ENCODE results near the gene EFNA3. TPM values are rescaled to one million over a fixed set of nuclear protein-coding genes. Genes with fewer than 3 reads are reported as not detected.

Gene EFNA3
- total RNA-seq, 1 donor from 2014 or later = 9.0 TPM

GRCh38 chr1:155127105-155127966, 48.7 kb downstream of the EFNA3 start, which contains the start of gene EFNA1:
Gene EFNA1 (plus strand): TSS chr1:155127876. CDS start chr1:155127978, 102 bp downstream.
- peaks cover 3% of the 10 kb centered on the region for H3K36me3 Mint-ChIP-seq (ENCODE audit: insufficient read depth)
- H3K27ac Mint-ChIP-seq = peak within 1 kb of the TSS; percentile 93
- DNase-seq (ENCODE audit: low spot score, unreplicated experiment) = peak; percentile 37
- H3K4me3 Mint-ChIP-seq (ENCODE audit: low read depth) = peak within 1 kb of the TSS; percentile 81
- TF ChIP-seq, protein P1, sequence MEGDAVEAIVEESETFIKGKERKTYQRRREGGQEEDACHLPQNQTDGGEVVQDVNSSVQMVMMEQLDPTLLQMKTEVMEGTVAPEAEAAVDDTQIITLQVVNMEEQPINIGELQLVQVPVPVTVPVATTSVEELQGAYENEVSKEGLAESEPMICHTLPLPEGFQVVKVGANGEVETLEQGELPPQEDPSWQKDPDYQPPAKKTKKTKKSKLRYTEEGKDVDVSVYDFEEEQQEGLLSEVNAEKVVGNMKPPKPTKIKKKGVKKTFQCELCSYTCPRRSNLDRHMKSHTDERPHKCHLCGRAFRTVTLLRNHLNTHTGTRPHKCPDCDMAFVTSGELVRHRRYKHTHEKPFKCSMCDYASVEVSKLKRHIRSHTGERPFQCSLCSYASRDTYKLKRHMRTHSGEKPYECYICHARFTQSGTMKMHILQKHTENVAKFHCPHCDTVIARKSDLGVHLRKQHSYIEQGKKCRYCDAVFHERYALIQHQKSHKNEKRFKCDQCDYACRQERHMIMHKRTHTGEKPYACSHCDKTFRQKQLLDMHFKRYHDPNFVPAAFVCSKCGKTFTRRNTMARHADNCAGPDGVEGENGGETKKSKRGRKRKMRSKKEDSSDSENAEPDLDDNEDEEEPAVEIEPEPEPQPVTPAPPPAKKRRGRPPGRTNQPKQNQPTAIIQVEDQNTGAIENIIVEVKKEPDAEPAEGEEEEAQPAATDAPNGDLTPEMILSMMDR (IDR thresholded peaks at IDR 0.05; ENCODE audit: unreplicated experiment) = no peak
- H3K4me1 Mint-ChIP-seq (ENCODE audit: low read depth) = peaks cover 41% of the 10 kb centered on the region
- peaks cover 40% of the 10 kb centered on the region for H3K27me3 Mint-ChIP-seq
- H3K9me3 Mint-ChIP-seq (ENCODE audit: low read depth) = no peaks in the 10 kb centered on the region

- peaks cover 41% of the 10 kb centered on the region for H3K4me1 Mint-ChIP-seq (ENCODE audit: low read depth)
- peaks cover 4% of the 10 kb centered on the region for H3K36me3 Mint-ChIP-seq (ENCODE audit: insufficient read depth)
- H3K4me3 Mint-ChIP-seq (ENCODE audit: low read depth) = peak overlapping the region; percentile 81
- no peaks in the 10 kb centered on the region for H3K9me3 Mint-ChIP-seq (ENCODE audit: low read depth)
- no peak for DNase-seq (ENCODE audit: low spot score, unreplicated experiment)
- peaks cover 36% of the 10 kb centered on the region for H3K27me3 Mint-ChIP-seq
- TF ChIP-seq, protein P1 (IDR thresholded peaks at IDR 0.05; ENCODE audit: unreplicated experiment) = no peak
- peak overlapping the region; percentile 81 for H3K27ac Mint-ChIP-seq
These were observed 49.5 kb downstream of the EFNA3 start for GRCh38 chr1:155127967-155128754.

GRCh38 chr1:155128755-155129473, 50.3 kb downstream of the EFNA3 start:
- peaks cover 32% of the 10 kb centered on the region for H3K27me3 Mint-ChIP-seq
- H3K4me3 Mint-ChIP-seq (ENCODE audit: low read depth) = peak overlapping the region; percentile 81
- DNase-seq (ENCODE audit: low spot score, unreplicated experiment) = no peak
- H3K36me3 Mint-ChIP-seq (ENCODE audit: insufficient read depth) = peaks cover 6% of the 10 kb centered on the region
- TF ChIP-seq, protein P1 (IDR thresholded peaks at IDR 0.05; ENCODE audit: unreplicated experiment) = no peak
- H3K4me1 Mint-ChIP-seq (ENCODE audit: low read depth) = peaks cover 41% of the 10 kb centered on the region
- peak overlapping the region; percentile 96 for H3K27ac Mint-ChIP-seq
- H3K9me3 Mint-ChIP-seq (ENCODE audit: low read depth) = no peaks in the 10 kb centered on the region

- TF ChIP-seq, protein P1 (IDR thresholded peaks at IDR 0.05; ENCODE audit: unreplicated experiment) = no peak
- H3K27ac Mint-ChIP-seq = peak overlapping the region; percentile 96
- peaks cover 10% of the 10 kb centered on the region for H3K36me3 Mint-ChIP-seq (ENCODE audit: insufficient read depth)
- no peaks in the 10 kb centered on the region for H3K9me3 Mint-ChIP-seq (ENCODE audit: low read depth)
- DNase-seq (ENCODE audit: low spot score, unreplicated experiment) = no peak
- peak overlapping the region; percentile 81 for H3K4me3 Mint-ChIP-seq (ENCODE audit: low read depth)
- H3K4me1 Mint-ChIP-seq (ENCODE audit: low read depth) = peaks cover 49% of the 10 kb centered on the region
- H3K27me3 Mint-ChIP-seq = peaks cover 17% of the 10 kb centered on the region
These were observed 51.8 kb downstream of the EFNA3 start for GRCh38 chr1:155130272-155131006.
